Ectodermal cell (in vitro differentiated cells): ENCODE data around the gene PSTK.

Source experiments
- H3K27ac ChIP-seq: 2 replicates; pipeline ENCODE4 v1.7.0; 2013; ENCODE audit warnings: mild to moderate bottlenecking, low read depth, low read length; ENCODE audit not compliant: insufficient read depth, poor library complexity, severe bottlenecking
- H3K27me3 ChIP-seq: 2 replicates; pipeline ENCODE4 v1.7.0; 2013; ENCODE audit warnings: mild to moderate bottlenecking, low read length; ENCODE audit not compliant: insufficient read depth, control insufficient read depth, poor library complexity, severe bottlenecking
- H3K36me3 ChIP-seq: one replicate; pipeline ENCODE4 v1.7.0; 2013; ENCODE audit warnings: low read length; ENCODE audit not compliant: control insufficient read depth, insufficient read depth
- H3K4me1 ChIP-seq: one replicate; pipeline ENCODE4 v1.7.0; 2013; ENCODE audit warnings: low read length; ENCODE audit not compliant: control insufficient read depth, insufficient read depth
- H3K4me3 ChIP-seq: 2 replicates; pipeline ENCODE4 v1.7.0; 2013; ENCODE audit warnings: low read depth, low read length, control low read depth; ENCODE audit not compliant: insufficient read depth
- H3K9me3 ChIP-seq: 2 replicates; pipeline ENCODE4 v1.7.0; 2013; ENCODE audit warnings: mild to moderate bottlenecking, low read length, moderate library complexity; ENCODE audit not compliant: control insufficient read depth
- WGBS, 2 experiments: methylation state at CpG; one replicate each; pipeline ENCODE4 v1.1.7; 2013; ENCODE audit warnings: missing lambda C conversion rate in 2 of 2; 5-methylcytosine and 5-hydroxymethylcytosine counted together

Gene PSTK

DNA sequence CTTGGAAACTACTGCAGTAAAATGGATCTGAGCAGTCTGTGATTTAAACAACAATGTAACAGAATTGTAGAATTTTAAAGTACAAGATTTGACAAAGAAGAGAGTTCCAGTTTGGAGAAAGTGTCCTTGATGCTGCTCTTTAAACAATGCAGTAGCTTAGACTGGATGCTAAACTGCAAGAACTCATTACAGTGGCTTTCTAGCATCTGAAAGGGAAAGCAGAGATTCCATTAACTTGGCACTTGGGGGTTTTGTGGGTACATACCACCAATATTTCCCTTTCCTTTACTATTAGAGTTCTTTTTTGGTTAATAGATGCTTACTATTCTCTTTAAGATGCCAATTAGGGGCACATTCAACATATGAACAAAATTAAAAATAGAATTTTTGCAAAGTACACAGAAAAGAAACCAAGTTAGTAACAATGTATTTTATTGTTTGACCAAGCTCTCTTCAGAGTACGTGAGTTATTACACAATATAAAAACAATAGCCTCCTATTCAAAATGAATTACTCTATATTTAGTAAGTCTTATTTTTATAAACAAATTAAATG is 11.9 kb downstream of the PSTK start:
- H3K4me3 ChIP-seq = no peak overlapping the region
- no peaks in the 10 kb centered on the region for H3K4me1 ChIP-seq
- no CpG with 5 or more reads among the region's 1 CpG for WGBS, 2 experiments
- no peak overlapping the region for H3K27ac ChIP-seq
- H3K27me3 ChIP-seq = no peaks in the 10 kb centered on the region
- H3K36me3 ChIP-seq = no peaks in the 10 kb centered on the region
- H3K9me3 ChIP-seq = no peaks in the 10 kb centered on the region

DNA sequence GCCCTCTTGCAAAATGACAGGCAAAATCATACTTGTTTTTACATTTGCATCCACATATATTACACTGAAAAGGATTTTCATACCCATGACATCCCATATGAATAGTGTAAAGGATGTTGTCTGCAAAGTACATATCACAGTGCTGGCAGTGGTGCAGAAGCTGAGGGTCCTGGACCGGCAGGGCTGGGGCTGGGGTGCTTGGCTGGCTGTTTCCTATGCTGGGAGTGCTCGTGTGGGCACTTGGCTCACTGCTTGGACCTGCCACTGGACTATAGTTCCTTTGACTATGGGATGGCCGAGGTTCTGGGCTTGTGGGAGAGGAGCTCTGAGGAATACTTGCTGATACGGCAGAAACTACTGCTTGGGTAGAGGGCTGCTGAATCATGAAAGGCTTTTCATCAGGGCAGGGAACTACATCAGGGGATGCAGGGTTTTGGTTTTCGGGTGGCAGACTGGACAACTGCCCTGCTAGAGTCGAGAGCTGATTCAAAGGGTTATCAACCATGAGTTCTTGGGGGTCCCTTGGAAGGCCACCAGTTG is 13.7 kb downstream of the PSTK start:
- no peak overlapping the region for H3K4me3 ChIP-seq
- H3K9me3 ChIP-seq = no peaks in the 10 kb centered on the region
- no peaks in the 10 kb centered on the region for H3K36me3 ChIP-seq
- no peaks in the 10 kb centered on the region for H3K27me3 ChIP-seq
- H3K4me1 ChIP-seq = no peaks in the 10 kb centered on the region
- 92 to 93% methylated on average over 6 of the region's 6 CpGs for WGBS, 2 experiments
- no peak overlapping the region for H3K27ac ChIP-seq

DNA sequence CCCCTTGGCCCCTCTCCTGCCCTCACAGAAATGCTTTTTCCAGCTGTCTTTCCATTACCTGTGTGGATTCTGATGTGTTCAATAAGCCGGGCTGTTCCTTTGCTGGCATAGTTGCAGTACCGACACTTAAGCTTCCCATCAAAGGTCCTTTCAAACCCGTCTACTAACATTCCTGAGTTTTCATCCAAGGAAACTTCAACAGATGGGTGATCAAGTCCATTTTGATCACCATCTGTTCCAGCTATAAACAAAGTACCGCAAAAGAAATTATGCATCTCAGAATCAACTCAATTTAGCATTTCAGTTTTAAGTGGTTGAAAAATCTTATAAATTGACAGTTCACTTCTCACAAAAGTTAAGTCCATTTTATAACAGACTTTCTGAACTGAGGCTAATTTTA is 15.7 kb downstream of the PSTK start:
- no peaks in the 10 kb centered on the region for H3K36me3 ChIP-seq
- H3K27ac ChIP-seq = no peak overlapping the region
- no peaks in the 10 kb centered on the region for H3K4me1 ChIP-seq
- no peaks in the 10 kb centered on the region for H3K27me3 ChIP-seq
- no peaks in the 10 kb centered on the region for H3K9me3 ChIP-seq
- 93% methylated on average over 4 of the region's 4 CpGs for WGBS, 2 experiments
- no peak overlapping the region for H3K4me3 ChIP-seq

DNA sequence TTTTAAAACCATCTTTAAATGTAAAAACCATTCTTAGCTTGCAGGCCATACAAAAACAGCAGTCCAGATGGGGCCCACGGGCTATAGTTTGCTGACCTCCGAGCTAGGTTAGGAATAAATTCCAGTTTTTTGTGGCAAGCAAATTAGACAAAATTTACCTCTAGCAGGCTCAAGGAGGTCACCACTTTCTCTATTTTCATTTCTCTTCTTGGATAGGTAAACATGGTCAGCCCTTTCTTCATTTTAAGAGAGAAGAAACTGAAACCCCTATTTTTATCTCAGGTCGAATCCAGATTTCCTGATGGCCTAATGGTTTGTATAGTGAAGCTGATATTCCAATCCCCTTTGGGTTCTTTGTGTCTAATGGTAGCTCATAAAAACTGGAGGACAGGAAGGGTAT is 17.7 kb downstream of the PSTK start:
- WGBS, 2 experiments = 93 to 96% methylated on average over 3 of the region's 3 CpGs
- Histone ChIP-seq H3K36me3 (no peaks in the 10 kb centered on the region), H3K4me1 (no peaks in the 10 kb centered on the region), H3K4me3 (no peak overlapping the region), H3K27me3 (no peaks in the 10 kb centered on the region), H3K27ac (no peak overlapping the region), H3K9me3 (no peaks in the 10 kb centered on the region)

DNA sequence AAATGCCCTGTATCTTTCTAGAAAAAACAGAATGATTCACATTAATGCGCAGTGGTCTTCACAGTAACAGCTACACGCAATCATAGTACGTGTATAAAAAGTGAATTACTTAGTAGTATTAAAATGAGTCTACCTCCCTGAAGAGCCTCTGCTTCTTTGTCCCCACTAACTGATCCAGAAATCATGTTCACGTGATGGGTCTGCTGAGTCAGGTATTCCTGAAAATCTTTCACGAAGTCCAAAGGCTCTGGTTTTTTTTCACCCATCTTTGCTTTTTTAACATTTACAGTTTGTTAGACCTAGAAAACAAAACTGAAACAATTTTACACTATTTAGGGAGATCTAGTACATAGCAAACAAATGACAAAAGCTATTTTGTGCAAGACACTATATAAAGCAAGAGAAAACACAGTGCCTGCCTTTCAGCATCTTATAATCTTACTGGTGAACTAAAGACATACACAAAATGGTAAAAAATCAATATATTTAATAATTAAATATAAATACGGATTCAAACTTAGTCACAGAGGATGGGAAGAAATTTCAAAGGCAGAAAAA is 18.2 kb downstream of the PSTK start:
- H3K27me3 ChIP-seq = no peaks in the 10 kb centered on the region
- no peak overlapping the region for H3K4me3 ChIP-seq
- H3K9me3 ChIP-seq = no peaks in the 10 kb centered on the region
- H3K4me1 ChIP-seq = no peaks in the 10 kb centered on the region
- no peaks in the 10 kb centered on the region for H3K36me3 ChIP-seq
- WGBS, 2 experiments = 93 to 99% methylated on average over 5 to 6 of the region's 6 CpGs
- H3K27ac ChIP-seq = no peak overlapping the region

DNA sequence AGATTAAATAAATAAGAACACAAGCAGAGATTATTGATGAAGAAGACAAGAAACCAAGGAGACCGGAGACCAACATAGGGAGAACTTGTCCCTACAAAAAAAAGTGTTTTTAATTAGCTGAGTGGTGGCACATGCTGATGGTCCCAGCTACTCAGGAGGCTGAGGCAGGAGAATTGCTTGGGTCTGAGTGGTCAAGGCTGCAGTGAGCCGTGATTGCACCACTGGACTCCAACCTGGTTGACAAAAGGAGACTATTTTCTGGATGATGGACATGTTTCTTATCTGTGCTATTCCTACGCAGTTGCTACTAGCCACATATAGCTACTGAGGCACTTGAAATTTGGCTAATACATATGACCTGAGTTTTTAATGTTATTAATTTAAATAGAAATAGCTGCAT is 18.7 kb downstream of the PSTK start:
- Histone ChIP-seq H3K4me3 (no peak overlapping the region), H3K9me3 (no peaks in the 10 kb centered on the region), H3K27ac (no peak overlapping the region), H3K4me1 (no peaks in the 10 kb centered on the region), H3K36me3 (no peaks in the 10 kb centered on the region), H3K27me3 (no peaks in the 10 kb centered on the region)
- WGBS, 2 experiments = 93 to 95% methylated on average over 3 of the region's 3 CpGs

DNA sequence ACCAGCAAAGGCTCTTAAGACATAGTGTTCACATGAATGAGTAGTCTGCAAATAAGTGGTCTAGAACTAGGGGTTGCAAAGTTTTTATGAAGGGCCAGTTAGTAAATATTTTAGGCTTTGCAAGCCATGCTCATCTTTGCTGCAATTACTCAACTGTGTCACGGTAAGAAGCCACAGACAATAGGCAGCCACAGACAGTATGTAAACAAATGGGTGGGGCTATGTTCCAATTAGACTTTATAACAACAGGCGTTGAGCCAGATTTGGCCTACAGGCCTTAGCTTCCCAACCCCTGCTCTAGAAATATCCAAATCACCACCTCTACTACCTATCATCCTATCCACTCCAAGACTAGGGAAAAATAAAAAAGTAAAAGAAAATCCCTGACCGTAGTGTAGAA is 19.1 kb downstream of the PSTK start:
- WGBS, 2 experiments = 71 to 93% methylated on average over 2 to 3 of the region's 3 CpGs
- Histone ChIP-seq H3K27me3 (no peaks in the 10 kb centered on the region), H3K4me1 (no peaks in the 10 kb centered on the region), H3K4me3 (no peak overlapping the region), H3K36me3 (no peaks in the 10 kb centered on the region), H3K9me3 (no peaks in the 10 kb centered on the region), H3K27ac (no peak overlapping the region)

DNA sequence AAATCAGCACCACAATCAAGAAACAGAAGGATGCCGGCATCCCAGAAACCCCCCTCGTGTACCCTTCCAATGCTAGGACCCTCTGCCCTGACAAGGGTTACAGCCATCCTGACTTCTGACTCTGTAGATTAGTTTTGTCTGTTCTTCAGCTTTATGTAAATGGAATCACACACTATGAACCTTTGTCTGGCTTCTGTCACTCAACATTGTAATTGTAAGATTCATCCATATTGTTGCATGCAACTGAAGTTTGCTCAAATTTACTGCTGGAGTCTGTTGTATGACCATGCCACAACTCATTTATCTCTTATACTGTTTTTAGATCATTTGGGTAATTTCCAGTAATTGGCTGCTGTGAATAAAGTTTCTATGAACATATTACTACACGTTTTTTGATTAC is 20.0 kb downstream of the PSTK start:
- WGBS, 2 experiments = 90 to 95% methylated on average over 2 to 3 of the region's 3 CpGs
- Histone ChIP-seq H3K4me3 (no peak overlapping the region), H3K9me3 (no peaks in the 10 kb centered on the region), H3K27me3 (no peaks in the 10 kb centered on the region), H3K27ac (no peak overlapping the region), H3K4me1 (no peaks in the 10 kb centered on the region), H3K36me3 (no peaks in the 10 kb centered on the region)

DNA sequence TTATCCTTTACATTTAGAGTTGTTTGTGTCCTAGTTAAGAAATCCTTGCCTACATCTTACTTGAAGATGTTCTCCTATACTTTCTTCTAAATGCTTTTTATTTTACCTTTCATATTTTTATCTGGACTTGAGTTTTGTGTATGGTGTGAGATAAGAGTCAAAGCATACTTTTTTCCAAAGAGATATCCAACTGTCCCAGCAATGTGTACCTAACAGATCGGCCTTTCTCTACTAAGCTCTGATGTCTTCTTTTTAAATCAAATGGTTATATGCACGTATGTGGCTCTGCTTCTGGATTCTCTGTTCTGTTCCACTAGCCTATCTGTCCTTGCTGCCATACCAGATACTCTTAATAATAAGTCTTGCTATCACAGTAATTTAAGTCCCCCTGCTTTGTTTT is 21.2 kb downstream of the PSTK start:
- WGBS, 2 experiments = 92 to 97% methylated on average over 2 of the region's 2 CpGs
- H3K27me3 ChIP-seq = no peaks in the 10 kb centered on the region
- no peak overlapping the region for H3K27ac ChIP-seq
- no peaks in the 10 kb centered on the region for H3K9me3 ChIP-seq
- no peaks in the 10 kb centered on the region for H3K36me3 ChIP-seq
- no peak overlapping the region for H3K4me3 ChIP-seq
- no peaks in the 10 kb centered on the region for H3K4me1 ChIP-seq

DNA sequence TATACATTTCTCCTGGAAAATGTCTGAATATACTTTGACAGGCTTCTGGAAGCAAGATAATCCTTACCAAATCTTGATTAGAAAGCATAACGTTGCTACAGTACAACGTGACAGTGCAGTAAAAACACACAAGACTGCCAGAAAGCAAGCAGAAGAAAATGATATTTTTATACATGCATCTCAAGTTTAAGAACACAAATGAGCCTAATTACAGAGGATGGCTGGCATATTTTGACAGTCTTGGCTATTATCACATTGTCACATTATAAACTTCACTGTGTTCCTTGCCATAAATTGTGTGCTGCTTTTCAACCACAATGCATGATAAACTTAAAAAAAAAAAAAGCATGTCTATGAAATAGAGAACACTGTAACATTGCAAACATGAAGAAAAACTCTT is 24.1 kb downstream of the PSTK start:
- Histone ChIP-seq H3K27ac (no peak overlapping the region), H3K4me1 (peaks cover 10% of the 10 kb centered on the region), H3K9me3 (no peaks in the 10 kb centered on the region), H3K36me3 (no peaks in the 10 kb centered on the region), H3K27me3 (no peaks in the 10 kb centered on the region), H3K4me3 (no peak overlapping the region)
- WGBS, 2 experiments = 90 to 96% methylated on average over 2 of the region's 2 CpGs
